IPS DF 6.9 (cell line): ENCODE results near the gene ERVV-1.
A peak's percentile ranks its signal among the peaks of the same experiment; 100 is the strongest.

Source experiments
- DNase-seq: peaks from one replicate; pipeline ENCODE4 v3.0.0-alpha.2; 2013; ENCODE audit warnings: low read depth, low spot score
- H3K27ac ChIP-seq: one replicate; pipeline ENCODE4 v1.5.1; 2013; ENCODE audit warnings: low read length, control low read depth
- H3K27me3 ChIP-seq: 2 replicates; pipeline ENCODE4 v1.6.1; 2013; ENCODE audit warnings: mild to moderate bottlenecking, low read length; ENCODE audit not compliant: control insufficient read depth, insufficient read depth
- H3K36me3 ChIP-seq: 2 replicates; pipeline ENCODE4 v1.6.1; 2013; ENCODE audit warnings: low read length; ENCODE audit not compliant: control insufficient read depth, insufficient read depth
- H3K4me1 ChIP-seq: 2 replicates; pipeline ENCODE4 v1.6.1; 2013; ENCODE audit warnings: low read length; ENCODE audit not compliant: control insufficient read depth, insufficient read depth
- H3K4me3 ChIP-seq: 2 replicates; pipeline ENCODE4 v1.5.1; 2013; ENCODE audit warnings: mild to moderate bottlenecking, low read length
- H3K9me3 ChIP-seq: 2 replicates; pipeline ENCODE4 v1.6.1; 2013; ENCODE audit warnings: low read length, inconsistent platforms; ENCODE audit not compliant: control insufficient read depth, insufficient read depth
- WGBS: extraction: QIAGEN DNeasy Blood & Tissue Kit; methylation state at CpG from one replicate; pipeline ENCODE4 v1.1.7; 2013; ENCODE audit warnings: mixed read lengths, missing lambda C conversion rate; ENCODE audit not compliant: insufficient read length, insufficient coverage; 5-methylcytosine and 5-hydroxymethylcytosine counted together

ERVV-1 gene

GRCh38 chr19:53055117-53055516, 41.4 kb downstream of the ERVV-1 start:
- H3K4me3 ChIP-seq = no peak overlapping the region
- no peaks in the 10 kb centered on the region for H3K27me3 ChIP-seq
- H3K36me3 ChIP-seq = no peaks in the 10 kb centered on the region
- H3K27ac ChIP-seq = no peak overlapping the region
- no peaks in the 10 kb centered on the region for H3K4me1 ChIP-seq
- WGBS = no CpG with 5 or more reads among the region's 2 CpGs
- no peaks in the 10 kb centered on the region for H3K9me3 ChIP-seq
- DNase-seq = no peak

GRCh38 chr19:53057904-53058580, 44.3 kb downstream of the ERVV-1 start:
- Histone ChIP-seq H3K4me3 (peak overlapping the region; percentile 35; the same call in 1 of the 2 replicates), H3K27me3 (no peaks in the 10 kb centered on the region), H3K4me1 (no peaks in the 10 kb centered on the region), H3K9me3 (no peaks in the 10 kb centered on the region; the same call in 1 of the 2 replicates), H3K27ac (no peak overlapping the region), H3K36me3 (no peaks in the 10 kb centered on the region)
- no peak for DNase-seq
- WGBS = no CpG with 5 or more reads among the region's 59 CpGs
